K562 (cell line): ENCODE results near the gene AARSD1. TPM values are rescaled to one million over a fixed set of nuclear protein-coding genes. Genes with fewer than 3 reads are reported as not detected.

Experiments
- ARNT ChIP-seq, 2 experiments: fragments of 450-650 bp; IDR thresholded peaks; 2 replicates each; pipeline ENCODE4 v1.6.1; 2016; ENCODE audit warnings: mild to moderate bottlenecking in 1 of 2
- BHLHE40 ChIP-seq: IDR thresholded peaks from 2 replicates; pipeline ENCODE4 v1.6.1; 2011; ENCODE audit warnings: low read length, improper control_type of control experiment
- E2F8 ChIP-seq: fragments of 450-650 bp; IDR thresholded peaks from 2 replicates; pipeline ENCODE4 v1.7.1; 2018; ENCODE audit warnings: mild to moderate bottlenecking, low read depth; ENCODE audit not compliant: partially characterized antibody
- EZH2 ChIP-seq: IDR thresholded peaks from 2 replicates; pipeline ENCODE4 v1.6.1; 2012; ENCODE audit warnings: low read depth, mild to moderate bottlenecking, inconsistent platforms, low read length, borderline replicate concordance
- FOXK2 ChIP-seq, 2 experiments: fragments of 450-650 bp; IDR thresholded peaks in 1 of 2; conservative IDR thresholded peaks in 1 of 2; 2 replicates each; pipeline ENCODE4 v1.6.1; 2016; ENCODE audit warnings: low read depth in 2 of 2, mild to moderate bottlenecking in 1 of 2
- GTF3C2 ChIP-seq: IDR thresholded peaks from 3 replicates; pipeline ENCODE4 v1.6.1; 2011; ENCODE audit warnings: borderline replicate concordance, mild to moderate bottlenecking, moderate library complexity; ENCODE audit not compliant: insufficient read length; ENCODE audit errors: extremely low read depth
- HNRNPL ChIP-seq: fragments of 200-400 bp; formaldehyde crosslinking; IDR thresholded peaks from 2 replicates; pipeline ENCODE4 v1.6.1; 2017; ENCODE audit warnings: low read depth, mild to moderate bottlenecking, low read length
- KLF13 ChIP-seq: fragments of 450-650 bp; IDR thresholded peaks from 2 replicates; pipeline ENCODE4 v1.6.1; 2016; ENCODE audit warnings: missing genetic modification characterization, low read depth, mild to moderate bottlenecking, missing compliant biosample characterization, moderate library complexity, borderline replicate concordance
- MAZ ChIP-seq, 2 experiments: fragments of 450-650 bp in 1 of 2; sonication (generic) in 1 of 2; formaldehyde crosslinking; IDR thresholded peaks in 1 of 2; conservative IDR thresholded peaks in 1 of 2; 2 replicates each; pipeline versions ENCODE4 v1.4.0 to v1.5.0; 2020; ENCODE audit warnings: mild to moderate bottlenecking in 1 of 2, missing genetic modification reagents in 1 of 2
- MEF2D ChIP-seq: conservative IDR thresholded peaks from 2 replicates; pipeline ENCODE4 v1.6.1; 2016; ENCODE audit warnings: low read depth, missing genetic modification characterization, missing compliant biosample characterization
- RAD21 ChIP-seq, 2 experiments: fragments of 250-450 bp in 1 of 2; fragments of 450-650 bp in 1 of 2; sonication (Bioruptor Pico) in 1 of 2; formaldehyde crosslinking in 1 of 2; IDR thresholded peaks in 1 of 2; conservative IDR thresholded peaks in 1 of 2; 2 replicates each; pipeline versions ENCODE4 v1.4.0 to v1.8.0; 2020 to 2022; ENCODE audit warnings: mild to moderate bottlenecking in 2 of 2, moderate library complexity in 1 of 2
- RBM22 ChIP-seq: fragments of 200-400 bp; formaldehyde crosslinking; IDR thresholded peaks from 2 replicates; pipeline ENCODE4 v1.6.1; 2018; ENCODE audit warnings: low read length, low read depth; ENCODE audit not compliant: poor library complexity, severe bottlenecking
- SIX5 ChIP-seq, 2 experiments: IDR thresholded peaks; 2 replicates each; pipeline ENCODE4 v1.6.1; 2011; ENCODE audit warnings: low read length in 2 of 2, borderline replicate concordance in 1 of 2, low read depth in 1 of 2, mild to moderate bottlenecking in 1 of 2, moderate library complexity in 1 of 2; ENCODE audit not compliant: insufficient read depth in 1 of 2
- SMAD3 ChIP-seq: fragments of 450-650 bp; formaldehyde crosslinking; conservative IDR thresholded peaks from 2 replicates; pipeline ENCODE4 v1.4.0; 2020; ENCODE audit warnings: mild to moderate bottlenecking
- TCF3 ChIP-seq: sonication (generic); formaldehyde crosslinking; IDR thresholded peaks from 2 replicates; pipeline ENCODE4 v1.4.0; 2020; ENCODE audit warnings: mild to moderate bottlenecking, missing genetic modification reagents
- TEAD1 ChIP-seq, 2 experiments: fragments of 450-650 bp in 1 of 2; sonication (generic) in 1 of 2; formaldehyde crosslinking; IDR thresholded peaks; 2 replicates each; pipeline versions ENCODE4 v1.4.0 to v1.8.0; 2020 to 2022; ENCODE audit warnings: mild to moderate bottlenecking in 2 of 2, missing genetic modification reagents in 1 of 2
- XRCC4 ChIP-seq: IDR thresholded peaks from one replicate; pipeline ENCODE4 v1.6.1; 2011; ENCODE audit not compliant: insufficient read depth, insufficient read length; ENCODE audit errors: extremely low read depth
- ZC3H8 ChIP-seq: fragments of 450-650 bp; IDR thresholded peaks from 2 replicates; pipeline ENCODE4 v1.6.1; 2017
- ZNF263 ChIP-seq: sonication (generic); formaldehyde crosslinking; IDR thresholded peaks from 2 replicates; pipeline ENCODE4 v1.8.0; 2022; ENCODE audit warnings: mild to moderate bottlenecking, missing genetic modification reagents, borderline replicate concordance
- ZNF316 ChIP-seq: fragments of 450-650 bp; IDR thresholded peaks from 2 replicates; pipeline ENCODE4 v1.6.1; 2016
- ZNF76 ChIP-seq: fragments of 250-450 bp; sonication (Bioruptor Pico); IDR thresholded peaks from 2 replicates; pipeline ENCODE4 v1.4.0; 2020; ENCODE audit warnings: mild to moderate bottlenecking, moderate library complexity, borderline replicate concordance
- polyA plus RNA-seq, 8 experiments: library from polyadenylated mRNA; depleted of rRNA in 4 of 8; stranded (reverse) in 5 of 8; unstranded in 3 of 8; fragments of >200 nt; fragmentation: Nextera tagmentation in 2 of 8; fragmentation: Illumina TruSeq in 1 of 8; extraction: Ambion mirVana in 2 of 8; extraction: Trizol in 1 of 8; gene quantifications; 2 replicates each; pipeline versions ENCODE4 v1.2.1 to v1.2.3, GENCODE V29; 2011 to 2014; ENCODE audit warnings: inconsistent platforms in 1 of 8, missing spikeins in 1 of 8
- total RNA-seq, 7 experiments: library from RNA; depleted of rRNA in 6 of 7; stranded (reverse); fragments of >200 nt in 6 of 7; fragmentation: Illumina TruSeq in 2 of 7; extraction: Trizol in 2 of 7; gene quantifications; 2 replicates each; pipeline versions ENCODE4 v1.2.1 to v1.2.3, GENCODE V29; 2011 to 2021; ENCODE audit warnings: low replicate concordance in 1 of 7

Gene AARSD1
- total and polyA plus RNA-seq, 9 of the 15 experiments (the other 6 are each of a cell fraction or from before 2014, with no cell fraction given), result 51.7 to 98.5 (median 68.6) TPM

GRCh38 chr17:42928714-42929496 is 35.3 kb downstream of the AARSD1 start (continued):
- TF ChIP-seq GTF3C2 (no peak), TCF3 (0 out of 2 replicates have a peak, but pooled peaks have one; percentile 7), KLF13 (tag) (no peak), BHLHE40 (peak; percentile 7; the same call in 1 of the 2 replicates), ARNT (IDR thresholded peaks at IDR 0.05) (peak; percentile 36 to 71; a peak in 1 of 4 replicates), EZH2 (no peak), XRCC4 (no peak), TEAD1 (CRISPR knock-in tag; IDR thresholded peaks at IDR 0.05) (0 out of 4 replicates have a peak, but pooled peaks of 1 of the 2 experiments have one; percentile 47), RAD21 (CRISPR knock-in tag; conservative IDR thresholded peaks at IDR 0.05 in 1 of 2, IDR thresholded peaks at IDR 0.05 in 1 of 2) (peak; percentile 75 to 84), E2F8 (peak; percentile 39), FOXK2 (conservative IDR thresholded peaks at IDR 0.05 in 1 of 2, IDR thresholded peaks at IDR 0.05 in 1 of 2; ENCODE audit: low read depth in 2 of 2) (peak; percentile 95 to 96), HNRNPL (no peak), ZNF76 (no peak), ZNF316 (peak; percentile 97), ZNF263 (CRISPR knock-in tag) (peak; percentile 76), SIX5 (IDR thresholded peaks at IDR 0.05; ENCODE audit: borderline replicate concordance in 1 of 2, insufficient read depth in 1 of 2, low read depth in 1 of 2, low read length in 2 of 2) (no peak), RBM22 (no peak), ZC3H8 (no peak), SMAD3 (CRISPR knock-in tag) (no peak), MAZ (CRISPR knock-in tag; conservative IDR thresholded peaks at IDR 0.05 in 1 of 2, IDR thresholded peaks at IDR 0.05 in 1 of 2) (peak in 1 of 2 experiments; percentile 66; a peak in 2 of 4 replicates), MEF2D (tag) (peak; percentile 73; the same call in 1 of the 2 replicates)
